GM12874 (cell line): Measurements from ENCODE around the gene AFF2.

Experiments used
- TF ChIP-seq, protein P1 (sequence below): IDR thresholded peaks from 2 replicates; pipeline ENCODE4 v1.5.1; 2011; ENCODE audit warnings: low read depth, mild to moderate bottlenecking, control low read depth, low read length, moderate library complexity; ENCODE audit not compliant: insufficient read depth

AFF2 gene

DNA sequence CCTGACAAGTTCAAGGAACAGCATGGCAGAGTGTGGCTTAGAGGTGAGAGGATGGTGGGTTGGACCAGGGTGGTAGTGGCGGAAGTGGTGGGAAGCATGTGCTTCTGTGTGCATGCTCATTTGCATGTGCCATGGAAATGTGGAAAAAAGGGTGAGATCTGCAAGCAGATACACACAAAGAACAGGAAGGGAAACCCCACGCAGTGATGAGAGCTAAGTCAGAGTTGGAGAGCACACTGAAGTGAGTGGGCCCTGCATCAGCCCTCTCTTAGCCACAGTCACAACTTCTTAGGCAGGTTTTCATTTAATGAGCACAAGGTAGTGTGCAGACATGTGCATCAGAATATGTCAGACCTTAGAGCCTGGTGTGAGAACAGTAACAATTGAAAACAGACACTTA is 483.8 kb downstream of the AFF2 start:
- TF ChIP-seq, protein P1, sequence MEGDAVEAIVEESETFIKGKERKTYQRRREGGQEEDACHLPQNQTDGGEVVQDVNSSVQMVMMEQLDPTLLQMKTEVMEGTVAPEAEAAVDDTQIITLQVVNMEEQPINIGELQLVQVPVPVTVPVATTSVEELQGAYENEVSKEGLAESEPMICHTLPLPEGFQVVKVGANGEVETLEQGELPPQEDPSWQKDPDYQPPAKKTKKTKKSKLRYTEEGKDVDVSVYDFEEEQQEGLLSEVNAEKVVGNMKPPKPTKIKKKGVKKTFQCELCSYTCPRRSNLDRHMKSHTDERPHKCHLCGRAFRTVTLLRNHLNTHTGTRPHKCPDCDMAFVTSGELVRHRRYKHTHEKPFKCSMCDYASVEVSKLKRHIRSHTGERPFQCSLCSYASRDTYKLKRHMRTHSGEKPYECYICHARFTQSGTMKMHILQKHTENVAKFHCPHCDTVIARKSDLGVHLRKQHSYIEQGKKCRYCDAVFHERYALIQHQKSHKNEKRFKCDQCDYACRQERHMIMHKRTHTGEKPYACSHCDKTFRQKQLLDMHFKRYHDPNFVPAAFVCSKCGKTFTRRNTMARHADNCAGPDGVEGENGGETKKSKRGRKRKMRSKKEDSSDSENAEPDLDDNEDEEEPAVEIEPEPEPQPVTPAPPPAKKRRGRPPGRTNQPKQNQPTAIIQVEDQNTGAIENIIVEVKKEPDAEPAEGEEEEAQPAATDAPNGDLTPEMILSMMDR, result no peak

GRCh38 chrX:148991502-148991901 is 491.1 kb downstream of the AFF2 start:
- TF ChIP-seq, protein P1, result no peak

GRCh38 chrX:148995661-148996060 is 495.2 kb downstream of the AFF2 start:
- TF ChIP-seq, protein P1, result no peak

GRCh38 chrX:149002320-149002719 is 501.9 kb downstream of the AFF2 start:
- TF ChIP-seq, protein P1, result no peak

- TF ChIP-seq, protein P1, result no peak
Observed at GRCh38 chrX:149003863-149004660, 503.6 kb downstream of the AFF2 start.

DNA sequence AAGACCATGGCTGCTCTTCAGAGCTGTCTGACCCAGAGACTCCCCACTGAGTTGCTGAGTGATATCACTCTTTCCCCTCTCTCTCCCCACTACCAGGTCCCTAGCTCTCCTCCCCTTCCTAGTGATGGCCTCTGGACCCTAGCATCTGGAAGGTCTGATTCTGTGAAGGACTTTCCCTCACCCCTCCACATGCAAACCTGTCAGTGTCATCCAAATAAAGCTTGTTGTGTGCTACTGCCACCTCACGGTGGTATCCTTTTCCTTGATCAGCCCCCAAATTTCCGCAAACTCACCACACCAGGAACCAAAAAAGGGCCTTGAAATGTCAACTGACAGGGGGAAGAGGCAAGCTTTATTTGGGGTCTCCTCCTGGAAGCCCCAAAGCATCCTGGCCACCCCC is 504.5 kb downstream of the AFF2 start:
- TF ChIP-seq, protein P1, result 0 out of 2 replicates have a peak, but pooled peaks have one; percentile 9

- TF ChIP-seq, protein P1, result no peak
Observed at GRCh38 chrX:149006235-149006634, 505.8 kb downstream of the AFF2 start.
